GM23338 (cell line): ENCODE measurements around the gene P2RY12. TPM values are rescaled to one million over a fixed set of nuclear protein-coding genes. Genes with fewer than 3 reads are reported as not detected.

Experiments used
- ATAC-seq: fragments of 200-7000 bp; cut with Tn5 transposase; 3 replicates; pipeline ENCODE4 v1.9.1; 2020
- DNase-seq: peaks from one replicate; pipeline ENCODE4 v3.0.0-alpha.2; 2015; ENCODE audit warnings: low spot score
- H2AFZ ChIP-seq: fragments of 200-600 bp; sonication (generic); 2 replicates; pipeline ENCODE4 v1.8.0; 2016; ENCODE audit warnings: antibody characterized with exemption, mild to moderate bottlenecking, moderate library complexity
- H3F3A ChIP-seq: fragments of 200-600 bp; sonication (generic); replicated peaks from 2 replicates; pipeline ENCODE4 v1.8.0; 2017; ENCODE audit warnings: antibody characterized with exemption, mixed run types, low read depth
- H3K27ac ChIP-seq: fragments of 200-600 bp; sonication (generic); 2 replicates; pipeline ENCODE4 v1.6.1; 2016; ENCODE audit warnings: low read depth
- H3K27me3 ChIP-seq: fragments of 200-600 bp; sonication (generic); 2 replicates; pipeline ENCODE4 v1.8.0; 2016; ENCODE audit warnings: mild to moderate bottlenecking, mixed run types, moderate library complexity; ENCODE audit not compliant: insufficient read depth
- H3K36me3 ChIP-seq: fragments of 200-600 bp; sonication (generic); 2 replicates; pipeline ENCODE4 v1.8.0; 2016; ENCODE audit warnings: mild to moderate bottlenecking; ENCODE audit not compliant: insufficient read depth
- H3K4me1 ChIP-seq: fragments of 200-600 bp; sonication (generic); 2 replicates; pipeline ENCODE4 v1.8.0; 2016; ENCODE audit warnings: mild to moderate bottlenecking, moderate library complexity; ENCODE audit not compliant: insufficient read depth
- H3K4me2 ChIP-seq: fragments of 200-600 bp; sonication (generic); 2 replicates; pipeline ENCODE4 v1.7.1; 2017; ENCODE audit warnings: mixed run types
- H3K4me3 ChIP-seq: fragments of 200-600 bp; sonication (generic); 2 replicates; pipeline ENCODE4 v1.6.1; 2016; ENCODE audit warnings: mixed run types
- H3K79me2 ChIP-seq: fragments of 200-600 bp; sonication (generic); replicated peaks from 2 replicates; pipeline ENCODE4 v1.8.0; 2017; ENCODE audit warnings: mild to moderate bottlenecking; ENCODE audit not compliant: insufficient read depth
- H3K9me2 ChIP-seq: fragments of 200-600 bp; sonication (generic); 2 replicates; pipeline ENCODE4 v1.8.0; 2017; ENCODE audit not compliant: insufficient read depth
- H4K20me1 ChIP-seq: fragments of 200-600 bp; sonication (generic); replicated peaks from 2 replicates; pipeline ENCODE4 v1.8.0; 2017; ENCODE audit warnings: mild to moderate bottlenecking; ENCODE audit not compliant: insufficient read depth
- H3K27ac Mint-ChIP-seq: 2 replicates; pipeline ENCODE4 v1.8.0; 2020; ENCODE audit warnings: inconsistent platforms, mild to moderate bottlenecking, moderate library complexity, mixed read lengths
- H3K27me3 Mint-ChIP-seq: 3 replicates; pipeline ENCODE4 v1.8.0; 2022; ENCODE audit warnings: low read depth, mild to moderate bottlenecking, moderate library complexity, mixed read lengths, inconsistent platforms; ENCODE audit not compliant: insufficient read depth, poor library complexity
- H3K36me3 Mint-ChIP-seq: 3 replicates; pipeline ENCODE4 v1.8.0; 2021; ENCODE audit warnings: low read depth, mild to moderate bottlenecking, inconsistent platforms, moderate library complexity, mixed read lengths
- H3K4me1 Mint-ChIP-seq: 3 replicates; pipeline ENCODE4 v1.8.0; 2020; ENCODE audit warnings: mild to moderate bottlenecking, inconsistent platforms, mixed read lengths
- H3K4me3 Mint-ChIP-seq: 3 replicates; pipeline ENCODE4 v1.8.0; 2021; ENCODE audit warnings: moderate library complexity, mild to moderate bottlenecking, inconsistent platforms, mixed read lengths
- H3K9me3 Mint-ChIP-seq: 3 replicates; pipeline ENCODE4 v1.8.0; 2020; ENCODE audit warnings: moderate library complexity, mild to moderate bottlenecking, inconsistent platforms, mixed read lengths
- CREB1 ChIP-seq: fragments of 250-450 bp; sonication (Bioruptor Pico); IDR thresholded peaks from 2 replicates; pipeline ENCODE4 v1.5.0; 2020; ENCODE audit warnings: low read depth, mild to moderate bottlenecking, moderate library complexity
- CTCF ChIP-seq, 2 experiments: fragments of 200-600 bp in 1 of 2; sonication (generic) in 1 of 2; conservative IDR thresholded peaks; 2 replicates each; pipeline versions ENCODE4 v1.5.1 to v1.6.1; 2016 to 2017; ENCODE audit warnings: antibody characterized with exemption in 2 of 2, low read depth in 2 of 2, mild to moderate bottlenecking in 2 of 2, moderate library complexity in 1 of 2
- ETS1 ChIP-seq: IDR thresholded peaks from 2 replicates; pipeline ENCODE4 v1.6.1; 2016; ENCODE audit warnings: antibody characterized with exemption
- EZH2 ChIP-seq: fragments of 200-600 bp; sonication (generic); IDR thresholded peaks from one replicate; pipeline ENCODE4 v1.8.0; 2017; ENCODE audit warnings: antibody characterized with exemption, mild to moderate bottlenecking, low read depth; ENCODE audit not compliant: unreplicated experiment
- EZH2phosphoT487 ChIP-seq: fragments of 200-600 bp; sonication (generic); IDR thresholded peaks from one replicate; pipeline ENCODE4 v1.8.1; 2018; ENCODE audit warnings: antibody characterized with exemption; ENCODE audit not compliant: unreplicated experiment
- JUNB ChIP-seq: IDR thresholded peaks from one replicate; pipeline ENCODE4 v1.6.1; 2016; ENCODE audit warnings: antibody characterized with exemption; ENCODE audit not compliant: unreplicated experiment
- NANOG ChIP-seq: IDR thresholded peaks from 2 replicates; pipeline ENCODE4 v1.6.1; 2016; ENCODE audit warnings: antibody characterized with exemption, borderline replicate concordance
- POLR2AphosphoS5 ChIP-seq: IDR thresholded peaks from 2 replicates; pipeline ENCODE4 v1.6.1; 2016; ENCODE audit warnings: antibody characterized with exemption, low read depth
- REST ChIP-seq: IDR thresholded peaks from one replicate; pipeline ENCODE4 v1.6.1; 2018; ENCODE audit warnings: antibody characterized with exemption; ENCODE audit not compliant: unreplicated experiment
- STAT1 ChIP-seq: IDR thresholded peaks from one replicate; pipeline ENCODE4 v1.6.1; 2016; ENCODE audit warnings: antibody characterized with exemption; ENCODE audit not compliant: unreplicated experiment
- ZNF114 ChIP-seq: fragments of 250-450 bp; sonication (Bioruptor Pico); IDR thresholded peaks from 2 replicates; pipeline ENCODE4 v1.5.0; 2020; ENCODE audit warnings: mild to moderate bottlenecking, moderate library complexity
- ZNF331 ChIP-seq: fragments of 250-450 bp; sonication (Bioruptor Pico); IDR thresholded peaks from 2 replicates; pipeline ENCODE4 v1.5.0; 2020; ENCODE audit warnings: low read depth, mild to moderate bottlenecking, moderate library complexity
- ZNF462 ChIP-seq: fragments of 250-450 bp; sonication (Bioruptor Pico); IDR thresholded peaks from 2 replicates; pipeline ENCODE4 v1.5.0; 2020; ENCODE audit warnings: mild to moderate bottlenecking, moderate library complexity
- polyA plus RNA-seq: library from polyadenylated mRNA; unstranded; fragments of >200 nt; fragmentation: Nextera tagmentation; extraction: Ambion mirVana; gene quantifications from 2 replicates; pipeline ENCODE4 v1.2.1, GENCODE V29; 2016
- total RNA-seq: library from RNA; depleted of rRNA; stranded (reverse); fragments of >200 nt; shearing (Covaris generic); gene quantifications from 2 replicates; pipeline ENCODE4 v1.2.3, GENCODE V29; 2014

Gene P2RY12
- total and polyA plus RNA-seq, 2 experiments from 2014 or later, result 1.1 TPM; not detected in 1

- Histone ChIP-seq H2AFZ (no peak overlapping the region), H3K27ac (no peak overlapping the region), H3F3A (no peaks in the 10 kb centered on the region), H3K9me2 (no peaks in the 10 kb centered on the region), H3K4me3 (no peak overlapping the region), H3K36me3 (no peaks in the 10 kb centered on the region), H3K27me3 (no peaks in the 10 kb centered on the region), H3K4me2 (no peak overlapping the region), H3K79me2 (no peaks in the 10 kb centered on the region), H4K20me1 (no peaks in the 10 kb centered on the region), H3K4me1 (peaks cover 34% of the 10 kb centered on the region)
- H3K27ac Mint-ChIP-seq, result no peak overlapping the region
- DNase-seq, result no peak
- no peak overlapping the region for H3K4me3 Mint-ChIP-seq
- H3K4me1 Mint-ChIP-seq, result peaks cover 36% of the 10 kb centered on the region
- peaks cover 9% of the 10 kb centered on the region for H3K36me3 Mint-ChIP-seq
- no peaks in the 10 kb centered on the region for H3K27me3 Mint-ChIP-seq
- TF ChIP-seq ETS1 (no peak), ZNF331 (CRISPR knock-in tag) (no peak), ZNF114 (CRISPR knock-in tag) (no peak), CREB1 (CRISPR knock-in tag) (no peak), JUNB (no peak), NANOG (no peak), STAT1 (no peak), CTCF (conservative IDR thresholded peaks at IDR 0.05; ENCODE audit: low read depth in 2 of 2) (no peak), EZH2phosphoT487 (no peak), REST (no peak), POLR2AphosphoS5 (no peak), EZH2 (no peak), ZNF462 (CRISPR knock-in tag) (no peak)
- ATAC-seq, result no peak
- no peaks in the 10 kb centered on the region for H3K9me3 Mint-ChIP-seq
Measured at GRCh38 chr3:151398895-151399294, 14.3 kb upstream of the P2RY12 start.
